NCI-H82 treated with DMSO at 0.1 percent for 48 hours (cell line): ENCODE data around the gene PIK3R2.
"Not testable (repeated sequence)": the region's sequence is repeated elsewhere in the genome, so short reads cannot be mapped to it uniquely, and the experiment has no call there.

ENCODE experiments used
- DNase-seq: peaks from one replicate; lab custom pipeline; 2025; ENCODE audit not compliant: unreplicated experiment; lab: John Stamatoyannopoulos, UW

PIK3R2 gene

DNA sequence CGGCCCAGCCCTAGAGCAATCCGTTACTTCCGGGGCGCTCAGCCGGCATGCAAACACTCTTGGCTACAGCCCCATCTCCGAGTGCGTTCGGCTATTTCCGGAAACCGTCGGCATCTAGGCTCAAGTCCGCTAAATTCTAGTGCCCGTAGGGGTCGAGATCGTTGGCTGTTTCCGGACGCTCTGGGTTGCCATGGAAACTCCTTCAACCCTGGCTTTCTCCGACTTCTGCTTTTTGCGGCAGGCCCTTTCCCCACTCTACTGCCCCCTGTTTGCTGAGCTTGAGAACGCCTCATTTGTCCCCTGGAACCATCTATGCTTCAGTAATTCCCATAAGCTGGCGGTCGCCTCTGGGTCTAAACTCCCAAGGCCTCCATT lies 534 bp upstream of the PIK3R2 start:
- DNase-seq = peak; percentile 99

DNA sequence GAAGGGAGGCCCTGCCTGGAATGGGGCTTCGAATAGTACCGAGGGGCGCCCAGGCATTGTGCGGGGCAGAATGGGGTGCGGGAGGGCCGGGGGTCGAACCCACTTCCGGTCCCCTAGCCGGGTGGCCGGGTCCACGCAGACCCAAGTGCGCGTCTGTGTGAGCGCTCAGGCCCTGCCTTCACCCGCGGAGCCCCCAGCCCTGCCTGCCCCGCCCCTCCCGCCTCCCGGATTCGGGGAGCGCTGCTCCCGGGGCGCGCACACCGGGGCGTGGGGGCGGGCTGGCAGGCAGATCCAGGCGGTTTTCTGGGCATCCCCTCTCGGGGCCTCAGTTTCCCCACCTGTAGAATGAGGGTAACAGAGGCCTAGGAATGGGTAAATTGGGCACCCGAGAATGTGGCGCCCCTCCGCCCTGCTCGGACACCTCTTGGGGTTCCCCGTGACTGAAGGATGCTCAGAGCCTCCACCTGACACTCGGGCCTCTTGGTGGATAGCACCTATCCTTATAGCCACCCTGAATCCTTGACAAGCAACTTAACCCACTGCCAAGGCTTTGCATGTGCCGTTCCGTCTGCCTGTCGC lies 682 bp downstream of the PIK3R2 start:
- no peak for DNase-seq

DNA sequence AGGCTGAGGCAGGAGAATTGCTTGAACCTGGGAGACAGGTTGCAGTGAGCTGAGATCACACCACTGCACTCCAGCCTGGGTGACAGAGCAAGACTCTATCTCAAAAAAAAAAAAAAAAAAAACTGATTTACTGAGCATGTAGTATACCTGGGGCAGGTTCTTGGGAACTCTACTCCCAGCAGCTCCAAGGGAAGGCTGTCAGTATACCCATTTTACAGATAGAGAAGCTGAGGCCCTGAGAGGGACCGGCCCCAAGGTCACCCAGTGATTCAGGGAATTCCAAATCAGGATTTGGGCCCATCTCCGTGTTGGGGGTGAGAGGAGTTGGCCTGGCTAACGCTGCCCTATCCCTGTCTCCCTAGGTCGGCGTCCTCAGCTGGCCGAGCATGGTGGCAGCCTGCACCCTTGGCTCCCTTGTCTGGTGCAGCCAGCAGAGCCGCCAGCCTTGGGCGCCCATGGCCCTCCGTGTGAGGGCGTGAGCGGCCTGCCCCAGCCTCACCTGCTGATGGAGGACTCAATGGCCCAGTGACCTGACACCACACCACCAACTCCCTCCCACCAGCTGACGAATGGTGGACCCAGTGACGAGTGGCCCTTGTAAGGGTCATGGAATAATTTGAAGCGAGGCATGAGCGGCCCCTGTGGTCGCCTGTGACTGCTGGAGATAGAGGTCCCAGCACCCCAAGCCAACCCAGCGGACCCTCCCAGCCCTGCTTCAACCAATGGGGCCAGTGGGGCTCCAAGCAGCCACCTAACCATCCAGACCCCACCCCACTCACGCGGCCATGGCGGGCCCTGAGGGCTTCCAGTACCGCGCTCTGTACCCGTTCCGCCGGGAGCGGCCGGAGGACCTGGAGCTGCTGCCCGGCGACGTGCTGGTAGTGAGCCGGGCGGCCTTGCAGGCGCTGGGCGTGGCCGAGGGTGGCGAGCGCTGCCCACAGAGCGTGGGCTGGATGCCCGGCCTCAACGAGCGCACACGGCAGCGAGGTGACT lies 2.4 kb downstream of the PIK3R2 start:
- DNase-seq = no peak

DNA sequence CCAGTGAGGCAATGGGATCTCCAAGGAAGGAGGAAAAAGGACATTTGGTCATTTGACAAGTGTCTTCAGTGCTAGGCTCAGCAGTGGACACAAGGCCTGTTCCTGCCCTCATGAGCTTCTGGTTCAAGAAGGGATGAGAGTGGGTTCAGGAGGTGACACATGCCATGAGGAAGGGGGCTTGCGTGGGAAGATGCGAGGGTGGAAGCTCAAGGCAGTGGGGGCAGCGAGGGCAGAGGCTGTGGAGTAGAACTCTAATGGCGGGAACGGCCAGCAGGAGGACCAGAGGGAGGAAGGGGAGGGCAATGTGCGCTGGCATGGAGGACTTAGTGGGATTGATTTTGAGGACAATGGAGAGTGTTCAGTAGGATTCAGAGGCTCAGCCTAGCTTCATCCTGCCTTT lies 3.3 kb downstream of the PIK3R2 start:
- no peak for DNase-seq

DNA sequence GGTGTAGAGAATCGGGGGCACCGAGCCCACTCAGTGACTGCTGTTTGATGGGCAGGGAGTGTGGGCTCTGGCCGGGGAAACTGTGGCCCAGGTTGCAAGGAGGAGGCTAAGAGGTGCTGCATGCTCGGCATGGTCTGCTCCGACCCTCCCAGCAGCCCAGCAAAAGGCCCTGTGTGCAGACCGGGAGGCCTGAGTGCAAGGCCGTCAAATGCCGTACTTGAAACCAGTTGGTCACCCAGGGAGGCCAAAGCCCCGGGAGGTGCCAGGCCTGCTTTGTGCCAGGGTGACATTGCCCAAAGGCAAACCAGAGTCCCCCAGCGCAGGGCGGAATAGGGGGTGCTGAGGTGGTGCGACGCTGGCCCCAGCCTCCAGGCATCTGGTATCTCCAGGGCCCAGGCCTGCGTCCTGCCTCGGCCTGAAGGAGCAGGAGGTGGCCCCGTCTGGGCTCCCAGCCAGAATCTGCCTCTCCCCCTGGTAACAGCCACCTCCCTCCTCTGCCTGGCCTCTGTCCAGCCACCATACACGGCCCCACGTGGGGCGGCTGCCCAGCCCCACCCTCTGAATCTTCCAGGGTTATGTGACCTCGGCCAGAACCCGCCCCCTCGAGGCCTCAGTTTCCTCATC lies 4.0 kb downstream of the PIK3R2 start:
- no peak for DNase-seq

DNA sequence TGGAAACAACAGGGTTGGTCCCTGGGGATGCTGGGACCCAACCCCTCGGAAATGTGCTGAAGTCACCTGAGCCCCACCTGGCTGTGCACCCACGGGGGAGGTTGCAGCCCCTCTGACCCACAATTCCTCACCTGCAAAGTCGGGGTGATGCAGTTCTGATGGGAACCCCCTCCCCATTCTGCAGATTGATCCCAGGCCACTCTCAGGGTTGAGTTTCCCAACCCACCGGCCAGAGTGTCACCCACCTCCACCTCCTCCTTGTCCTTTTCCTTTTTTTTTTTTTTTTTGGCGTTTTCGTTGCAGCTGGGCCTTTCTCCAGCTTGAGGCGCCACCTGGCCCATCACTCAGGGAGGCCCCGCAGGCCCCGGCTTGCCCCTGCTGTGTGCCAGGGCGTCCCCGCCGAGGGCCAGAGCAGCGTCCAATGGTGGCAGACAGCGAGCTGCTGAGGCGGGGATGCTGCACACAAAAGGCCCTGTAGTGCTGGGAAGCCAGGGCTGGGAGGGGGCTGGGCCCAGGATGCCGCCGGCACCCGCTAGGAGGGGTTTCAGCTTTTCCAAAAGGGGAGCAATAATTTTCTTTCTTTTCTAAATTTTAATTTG lies 4.6 kb downstream of the PIK3R2 start:
- DNase-seq = no peak

DNA sequence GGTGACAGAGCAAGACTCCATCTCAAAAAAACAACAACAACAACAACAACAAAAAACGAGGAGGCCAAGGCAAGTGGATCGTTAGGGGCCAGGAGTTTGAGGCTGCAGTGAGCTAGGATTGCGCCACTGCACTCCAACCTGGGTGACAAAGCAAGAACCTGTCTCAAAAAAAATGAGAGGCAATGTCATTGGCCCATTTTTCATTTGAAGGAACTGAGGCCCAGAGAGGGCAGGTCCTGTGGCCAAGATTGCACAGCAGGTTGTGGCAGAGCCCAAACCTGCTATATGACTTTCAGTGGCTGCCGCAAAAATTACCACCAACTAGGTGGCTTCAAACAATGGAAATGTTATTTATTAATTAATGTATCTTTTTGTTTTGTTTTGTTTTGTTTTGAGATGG lies 5.5 kb downstream of the PIK3R2 start:
- DNase-seq = no peak

DNA sequence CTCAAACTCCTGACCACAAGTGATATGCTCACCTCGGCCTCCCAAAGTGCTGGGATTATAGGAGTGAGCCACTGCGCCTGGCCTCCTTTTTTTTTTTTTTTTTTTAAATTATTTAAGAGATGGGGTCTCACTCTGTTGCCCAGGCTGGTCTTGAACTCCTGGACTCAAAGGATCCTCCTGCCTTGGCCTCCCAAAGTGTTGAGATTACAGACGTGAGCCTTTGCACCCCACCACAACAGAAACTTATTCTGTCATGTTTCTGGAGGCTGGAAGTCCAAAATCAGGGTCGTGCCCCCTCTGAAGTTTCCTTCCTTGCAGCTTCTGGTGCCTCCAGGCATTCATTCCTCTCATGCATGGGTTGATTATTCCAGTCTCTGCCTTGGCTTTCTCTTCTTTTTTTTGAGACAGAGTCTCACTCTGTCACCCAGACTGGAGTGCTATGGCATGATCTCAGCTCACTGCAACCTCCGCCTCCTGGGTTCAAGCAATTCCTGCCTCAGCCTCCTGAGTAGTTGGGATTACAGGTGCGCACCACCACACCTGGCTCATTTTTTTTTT lies 6.2 kb downstream of the PIK3R2 start:
- not testable (repeated sequence) for DNase-seq

DNA sequence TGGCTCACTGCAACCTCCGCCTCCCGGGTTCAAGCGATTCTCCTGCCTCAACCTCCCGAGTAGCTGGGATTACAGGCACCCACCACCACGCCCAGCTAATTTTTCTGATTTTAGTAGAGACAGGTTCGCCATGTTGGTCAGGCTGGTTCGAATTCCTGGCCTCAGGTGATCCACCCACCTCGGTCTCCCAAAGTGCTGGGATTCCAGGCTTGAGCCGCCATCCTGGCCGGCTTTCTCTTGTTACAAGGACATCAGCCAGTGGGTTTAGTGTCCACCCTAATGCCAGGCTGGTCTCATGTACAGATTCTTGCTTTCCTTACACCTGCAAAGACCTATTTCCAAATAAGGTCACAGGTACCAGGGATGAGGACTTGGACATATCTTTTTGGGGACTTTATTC lies 6.8 kb downstream of the PIK3R2 start:
- no peak for DNase-seq

DNA sequence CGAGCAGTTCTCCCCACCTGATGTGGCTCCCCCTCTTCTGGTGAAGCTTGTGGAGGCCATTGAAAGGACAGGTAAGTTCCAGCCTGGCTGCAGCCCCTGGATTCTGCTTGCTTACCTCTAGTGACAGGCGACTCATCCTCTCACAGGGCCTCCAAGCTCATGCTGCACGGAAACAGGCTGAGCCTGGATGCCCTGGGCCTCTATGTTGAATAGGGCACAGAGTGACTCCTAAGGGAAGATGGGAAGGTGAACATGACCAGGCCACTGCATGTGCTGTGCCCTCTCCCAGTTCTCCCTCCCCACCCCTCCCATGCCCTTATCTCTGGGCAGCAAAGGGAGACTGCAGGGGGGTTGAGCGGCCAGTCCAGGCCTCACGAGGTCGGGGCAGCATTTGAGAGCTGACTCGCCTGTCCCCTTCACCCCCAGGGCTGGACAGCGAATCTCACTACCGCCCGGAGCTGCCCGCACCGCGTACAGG lies 7.6 kb downstream of the PIK3R2 start:
- no peak for DNase-seq

DNA sequence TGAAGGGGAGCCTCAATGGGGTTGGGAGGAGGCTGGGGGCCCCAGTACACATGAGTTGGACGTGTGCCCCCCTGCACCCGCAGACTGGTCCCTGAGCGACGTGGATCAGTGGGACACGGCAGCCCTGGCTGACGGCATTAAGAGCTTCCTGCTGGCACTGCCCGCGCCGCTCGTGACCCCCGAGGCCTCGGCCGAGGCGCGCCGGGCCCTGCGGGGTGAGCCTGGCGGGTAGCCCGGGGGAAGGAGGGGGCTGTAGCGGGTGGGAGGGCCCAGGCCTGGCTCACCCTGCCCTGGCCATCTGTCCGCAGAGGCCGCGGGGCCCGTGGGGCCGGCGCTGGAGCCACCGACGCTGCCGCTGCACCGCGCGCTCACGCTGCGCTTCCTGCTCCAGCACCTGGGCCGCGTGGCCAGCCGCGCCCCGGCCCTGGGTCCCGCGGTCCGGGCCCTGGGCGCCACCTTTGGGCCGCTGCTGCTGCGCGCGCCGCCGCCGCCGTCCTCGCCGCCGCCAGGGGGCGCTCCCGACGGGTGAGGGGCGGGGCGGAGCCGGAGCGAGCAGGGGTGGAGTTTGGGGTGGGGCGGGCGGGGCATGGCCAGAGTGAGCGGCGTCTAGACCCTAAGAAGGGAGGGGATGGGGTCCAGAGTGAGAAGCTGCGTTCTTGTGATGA lies 8.1 kb downstream of the PIK3R2 start:
- no peak for DNase-seq

DNA sequence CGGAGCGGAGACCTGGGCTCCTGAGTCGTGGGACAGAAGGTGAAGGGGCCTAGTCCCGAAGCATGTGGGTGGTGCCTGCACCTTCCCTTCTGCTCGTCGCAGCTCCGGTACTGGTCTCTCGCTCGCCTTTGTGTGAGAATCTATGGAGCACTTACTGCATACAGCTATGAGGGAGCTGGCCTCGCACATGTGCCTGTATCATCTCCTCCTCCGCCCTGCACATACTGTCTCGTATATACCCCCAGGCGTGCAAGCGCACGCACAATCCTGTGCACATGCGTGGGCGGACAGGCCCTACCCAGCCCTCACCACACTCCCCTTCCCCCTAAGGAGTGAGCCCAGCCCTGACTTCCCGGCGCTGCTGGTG lies 8.7 kb downstream of the PIK3R2 start:
- no peak for DNase-seq

DNA sequence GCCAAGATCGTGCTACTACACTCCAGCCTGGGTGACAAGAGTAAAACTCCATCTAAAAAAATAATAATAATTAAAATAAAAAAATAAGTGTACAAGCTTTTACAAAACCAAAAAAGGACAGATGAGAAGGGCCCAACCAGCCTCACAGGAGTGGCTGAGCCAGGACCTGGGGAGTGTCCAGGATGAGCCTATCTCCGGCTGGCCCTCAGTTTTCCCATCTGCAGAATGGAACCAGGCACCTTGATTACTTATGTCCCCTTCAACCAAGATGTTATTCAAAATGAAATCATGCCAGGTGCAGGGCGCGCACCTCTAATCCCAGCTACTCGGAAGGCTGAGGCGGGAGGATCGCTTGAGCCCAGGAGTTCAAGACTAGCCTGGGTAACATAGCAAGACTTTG lies 11.1 kb downstream of the PIK3R2 start:
- DNase-seq = no peak

DNA sequence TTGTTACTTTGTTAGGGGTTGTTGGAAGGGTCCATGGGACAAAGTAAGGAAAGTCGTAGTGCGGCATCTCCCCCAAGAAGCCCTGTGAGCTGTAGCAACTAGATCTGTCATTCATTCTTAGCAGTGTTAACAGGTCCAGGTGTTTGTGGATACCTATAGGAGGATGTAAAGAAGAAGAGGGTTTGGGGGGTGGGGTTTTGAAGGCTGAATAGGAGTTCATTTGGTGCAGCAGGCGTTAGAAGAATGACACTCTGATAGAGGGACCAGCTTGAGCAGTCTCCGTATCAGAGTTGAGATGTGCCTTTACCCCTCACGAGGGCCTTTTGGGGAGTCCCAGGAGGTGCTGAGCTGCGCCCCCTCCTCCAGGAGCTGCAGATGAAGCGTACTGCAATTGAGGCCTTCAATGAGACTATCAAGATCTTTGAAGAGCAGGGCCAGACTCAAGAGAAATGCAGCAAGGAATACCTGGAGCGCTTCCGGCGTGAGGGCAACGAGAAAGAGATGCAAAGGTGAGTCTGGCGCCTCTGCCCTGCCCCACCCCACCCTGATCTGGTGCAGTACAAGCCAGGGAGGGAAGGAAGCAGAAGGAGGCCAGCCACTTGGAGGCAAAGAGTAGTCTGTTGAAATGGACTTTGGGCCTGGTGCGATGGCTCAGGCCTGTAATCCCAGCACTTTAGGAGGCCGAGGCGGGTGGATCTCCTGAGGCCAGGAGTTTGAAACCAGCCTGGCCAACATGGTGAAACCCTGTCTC lies 13.0 kb downstream of the PIK3R2 start:
- no peak for DNase-seq

DNA sequence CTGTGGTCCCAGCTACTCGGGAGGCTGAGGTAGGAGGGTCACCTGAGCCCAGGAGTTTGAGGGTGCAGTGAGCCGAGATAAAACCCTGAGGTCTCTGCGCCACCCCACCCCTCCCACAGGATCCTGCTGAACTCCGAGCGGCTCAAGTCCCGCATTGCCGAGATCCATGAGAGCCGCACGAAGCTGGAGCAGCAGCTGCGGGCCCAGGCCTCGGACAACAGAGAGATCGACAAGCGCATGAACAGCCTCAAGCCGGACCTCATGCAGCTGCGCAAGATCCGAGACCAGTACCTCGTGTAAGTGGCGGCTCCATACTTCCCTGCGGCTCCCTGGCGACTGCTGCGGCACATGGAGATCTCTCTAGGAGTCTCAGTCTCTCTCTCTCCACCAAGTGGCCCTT lies 14.0 kb downstream of the PIK3R2 start:
- no peak for DNase-seq

DNA sequence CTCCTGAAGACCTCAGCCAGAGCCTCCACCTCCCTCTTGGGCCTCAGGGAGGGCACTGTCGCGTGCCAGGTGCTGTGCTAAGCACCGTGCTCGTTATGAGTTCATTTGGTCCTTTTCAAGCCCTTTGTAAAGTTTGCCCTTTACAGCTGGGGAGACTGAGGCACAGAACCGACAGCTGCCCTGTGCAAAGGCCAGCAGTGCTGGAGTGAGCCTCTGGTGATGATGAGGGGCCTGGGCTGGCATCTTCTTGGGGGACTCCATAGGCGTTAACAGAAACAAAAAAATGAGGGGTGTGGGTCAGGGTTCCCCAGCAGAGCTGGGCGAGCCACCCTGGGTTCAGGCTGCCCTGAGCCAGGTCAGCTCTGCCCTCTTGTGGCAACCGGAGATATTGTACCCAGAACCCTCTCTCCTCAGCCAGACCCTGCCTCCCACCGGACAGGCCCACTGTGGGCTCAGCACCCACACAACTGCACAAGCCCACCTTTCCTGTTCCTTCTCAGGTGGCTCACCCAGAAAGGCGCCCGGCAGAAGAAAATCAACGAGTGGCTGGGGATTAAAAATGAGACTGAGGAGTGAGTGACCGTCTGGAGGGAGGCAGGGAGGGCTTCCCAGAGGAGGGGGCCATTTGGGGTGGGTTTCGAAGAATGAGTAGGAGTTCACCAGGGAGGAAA lies 15.1 kb downstream of the PIK3R2 start:
- peak; percentile 24 for DNase-seq

DNA sequence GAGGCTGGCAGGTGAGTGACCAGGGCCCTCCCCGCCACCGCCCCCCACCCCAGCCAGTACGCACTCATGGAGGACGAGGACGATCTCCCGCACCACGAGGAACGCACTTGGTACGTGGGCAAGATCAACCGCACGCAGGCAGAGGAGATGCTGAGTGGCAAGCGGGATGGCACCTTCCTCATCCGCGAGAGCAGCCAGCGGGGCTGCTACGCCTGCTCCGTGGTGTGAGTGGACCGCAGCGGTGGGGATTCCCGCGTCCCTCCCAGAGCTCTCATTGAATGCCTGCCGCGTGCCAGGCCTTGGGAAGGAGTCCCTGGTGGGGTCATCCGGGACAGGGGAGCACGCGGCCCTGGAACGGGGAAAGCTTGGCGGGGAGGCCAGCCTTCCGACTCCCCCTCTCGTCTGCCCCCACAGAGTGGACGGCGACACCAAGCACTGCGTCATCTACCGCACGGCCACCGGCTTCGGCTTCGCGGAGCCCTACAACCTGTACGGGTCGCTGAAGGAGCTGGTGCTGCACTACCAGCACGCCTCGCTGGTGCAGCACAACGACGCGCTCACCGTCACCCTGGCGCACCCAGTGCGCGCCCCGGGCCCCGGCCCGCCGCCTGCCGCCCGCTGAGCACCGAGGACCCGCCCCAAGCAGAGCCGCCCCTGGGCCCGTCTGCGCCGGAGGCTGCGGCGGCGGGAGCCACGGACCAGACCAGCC lies 15.9 kb downstream of the PIK3R2 start:
- DNase-seq = no peak

DNA sequence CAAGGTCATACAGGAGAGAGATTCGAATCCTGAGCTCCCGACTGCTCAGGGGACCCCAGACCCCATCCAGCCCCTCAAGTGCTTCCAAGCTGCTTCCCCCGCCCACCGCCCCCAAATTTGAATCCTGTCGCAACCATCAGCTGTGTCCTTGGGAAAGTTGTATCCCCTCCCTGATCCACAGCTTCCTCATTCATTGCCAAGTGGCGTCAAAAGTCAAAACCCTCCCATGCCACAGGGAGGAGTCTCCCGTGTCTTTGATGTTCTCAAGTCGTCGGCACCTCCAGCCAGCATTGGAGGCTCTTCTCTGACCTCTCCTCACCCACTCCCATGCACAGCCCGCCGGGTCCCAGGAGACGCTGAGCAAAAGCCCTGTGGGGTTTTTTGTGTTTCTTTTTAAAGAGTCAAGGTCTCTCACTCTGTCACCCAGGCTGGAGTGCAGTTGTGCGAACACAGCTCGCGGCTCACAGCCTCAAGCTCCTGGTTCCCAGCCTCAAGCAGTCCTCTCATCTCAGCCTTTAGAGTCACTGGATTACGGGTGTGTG lies 17.8 kb downstream of the PIK3R2 start:
- no peak for DNase-seq
